Measurements from ENCODE around the gene ECD.

ECD gene

DNA sequence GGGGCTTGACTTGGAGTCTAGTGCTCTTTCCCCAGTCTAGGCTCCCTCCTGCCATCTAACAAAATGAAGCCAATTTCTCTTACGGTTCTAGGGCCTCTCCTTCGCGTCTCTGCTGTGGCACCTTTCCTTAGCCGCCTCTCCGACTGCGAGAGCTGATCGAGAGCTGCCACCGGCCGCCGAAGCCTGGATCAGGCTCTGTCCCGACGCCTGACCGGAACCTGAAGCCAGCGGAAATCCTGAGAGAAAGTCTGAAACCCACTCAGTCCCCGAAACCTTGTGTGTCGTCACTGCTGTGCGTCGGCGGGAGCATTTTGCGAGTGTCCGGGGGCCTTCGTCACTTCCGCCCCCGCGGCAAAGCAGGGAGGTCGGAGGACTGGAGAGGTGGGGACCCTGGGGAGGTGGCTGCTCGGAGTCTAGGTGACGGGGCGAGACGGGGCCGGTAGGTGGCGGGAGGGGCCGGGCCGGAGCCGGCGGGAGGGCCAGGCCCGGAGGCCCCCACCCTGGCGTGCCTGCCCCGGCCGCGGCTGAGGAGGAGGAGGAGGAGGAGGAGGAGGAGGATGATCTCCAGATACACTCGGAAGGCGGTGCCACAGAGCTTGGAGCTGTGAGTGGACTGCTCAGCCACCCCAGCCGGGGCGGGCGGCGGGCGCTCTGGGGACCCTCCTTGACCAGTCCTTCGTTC, at the start of gene ECD, which contains the start of gene FAM149B1:
Gene ECD (minus strand): TSS at position 226 of the 682 bp plus-strand sequence. CDS start 4,071 bp downstream, outside the sequence.
Gene FAM149B1 (plus strand): TSS at position 337 of the 682 bp plus-strand sequence. CDS start 221 bp downstream, at position 558.
- in situ Hi-C loops (cut with HindIII; ENCODE audit: low sequenced_read_pairs): no loop called here
- TF ChIP-seq CTCF (IDR thresholded peaks at IDR 0.05; ENCODE audit: low read depth, low read length, missing control alignments): no peak
- DNase-seq (ENCODE audit: low read depth): peak; percentile 87
- peak within 1 kb of the TSS; percentile 74 for H3K4me3 ChIP-seq (ENCODE audit: low read depth, low read length)

DNA sequence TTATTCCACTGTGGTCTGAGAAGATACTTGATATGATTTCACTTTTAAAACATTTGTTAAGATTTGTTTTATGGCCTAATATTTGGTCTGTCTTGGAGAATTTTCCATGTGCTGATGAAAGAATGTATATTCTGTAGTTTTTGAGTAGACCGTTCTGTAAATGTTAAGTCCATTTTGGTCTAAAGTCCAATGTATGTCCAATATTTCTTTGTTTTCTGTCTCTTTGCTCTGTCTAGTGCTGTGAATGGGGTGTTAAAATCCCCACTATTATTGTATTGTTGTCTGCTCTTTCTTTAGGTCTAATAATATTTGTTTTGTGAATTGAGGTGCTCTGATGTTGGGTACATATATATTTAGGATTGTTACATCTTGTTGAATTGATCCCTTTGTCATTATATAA, 47.9 kb upstream of the ECD start:
- TF ChIP-seq CTCF (IDR thresholded peaks at IDR 0.05; ENCODE audit: low read depth, low read length, missing control alignments): no peak
- in situ Hi-C loops (cut with HindIII; ENCODE audit: low sequenced_read_pairs): no loop called here
- H3K4me3 ChIP-seq (ENCODE audit: low read depth, low read length): no peak overlapping the region
- DNase-seq (ENCODE audit: low read depth): no peak

GRCh38 chr10:73211106-73211811, 43.5 kb upstream of the ECD start:
- no peak for TF ChIP-seq CTCF (IDR thresholded peaks at IDR 0.05; ENCODE audit: low read depth, low read length, missing control alignments)
- in situ Hi-C loops (cut with HindIII; ENCODE audit: low sequenced_read_pairs): no loop called here
- no peak overlapping the region for H3K4me3 ChIP-seq (ENCODE audit: low read depth, low read length)
- DNase-seq (ENCODE audit: low read depth): no peak

DNA sequence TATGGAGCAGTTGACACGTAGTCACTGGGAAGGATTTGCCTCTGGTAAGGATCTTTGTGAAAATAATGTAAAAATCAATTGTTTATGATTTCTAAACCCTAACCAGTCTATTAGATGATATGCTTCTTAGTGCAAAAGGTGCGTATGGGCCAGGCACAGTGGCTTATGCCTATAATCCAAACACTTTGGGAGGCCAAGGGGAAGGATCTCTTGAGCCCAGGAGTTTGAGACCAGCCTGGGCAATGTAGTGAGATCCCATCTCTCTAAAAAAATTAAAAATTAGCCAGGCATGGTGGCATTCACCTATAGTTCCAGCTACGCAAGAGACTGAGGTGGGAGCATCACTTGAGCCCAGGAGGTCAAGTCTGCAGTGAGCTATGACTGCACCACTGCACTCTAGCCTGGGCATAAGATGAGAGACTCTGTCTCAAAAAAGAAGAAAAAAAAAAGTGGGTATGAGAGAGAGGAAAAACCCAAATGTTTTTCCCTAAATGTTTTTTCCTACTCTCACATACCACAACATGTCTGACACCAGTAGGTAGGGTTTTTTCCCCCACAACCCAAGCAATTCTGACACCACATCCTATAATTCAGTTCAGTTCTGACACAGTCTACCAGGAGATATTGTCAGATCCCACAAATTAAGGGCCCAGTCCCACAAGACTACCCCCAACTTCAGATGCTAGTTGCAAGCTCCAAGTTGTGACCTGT, 42.7 kb upstream of the ECD start:
- DNase-seq (ENCODE audit: low read depth): no peak
- in situ Hi-C loops (cut with HindIII; ENCODE audit: low sequenced_read_pairs): no loop called here
- H3K4me3 ChIP-seq (ENCODE audit: low read depth, low read length): no peak overlapping the region
- no peak for TF ChIP-seq CTCF (IDR thresholded peaks at IDR 0.05; ENCODE audit: low read depth, low read length, missing control alignments)

DNA sequence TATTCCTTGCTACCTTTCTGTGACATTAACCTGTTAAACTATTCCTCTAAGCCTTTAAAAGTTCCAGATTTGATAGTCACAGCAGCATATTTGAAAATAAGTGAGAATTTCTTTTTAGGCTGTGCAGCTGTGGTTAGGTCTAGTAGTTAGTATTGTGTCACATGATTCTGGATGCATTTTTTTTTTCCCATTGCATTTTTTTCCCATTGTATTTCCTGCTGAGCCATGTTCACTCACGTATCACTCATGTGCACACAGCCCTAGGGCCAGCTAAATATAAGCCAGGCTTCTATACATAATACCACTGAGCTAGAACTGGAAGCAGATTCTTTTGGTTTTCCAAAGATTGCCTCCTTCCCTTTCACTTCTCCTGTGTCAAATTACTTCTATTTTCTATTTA, 41.9 kb upstream of the ECD start:
- DNase-seq (ENCODE audit: low read depth): peak; percentile 13
- in situ Hi-C loops (cut with HindIII; ENCODE audit: low sequenced_read_pairs): no loop called here
- TF ChIP-seq CTCF (IDR thresholded peaks at IDR 0.05; ENCODE audit: low read depth, low read length, missing control alignments): no peak
- no peak overlapping the region for H3K4me3 ChIP-seq (ENCODE audit: low read depth, low read length)

DNA sequence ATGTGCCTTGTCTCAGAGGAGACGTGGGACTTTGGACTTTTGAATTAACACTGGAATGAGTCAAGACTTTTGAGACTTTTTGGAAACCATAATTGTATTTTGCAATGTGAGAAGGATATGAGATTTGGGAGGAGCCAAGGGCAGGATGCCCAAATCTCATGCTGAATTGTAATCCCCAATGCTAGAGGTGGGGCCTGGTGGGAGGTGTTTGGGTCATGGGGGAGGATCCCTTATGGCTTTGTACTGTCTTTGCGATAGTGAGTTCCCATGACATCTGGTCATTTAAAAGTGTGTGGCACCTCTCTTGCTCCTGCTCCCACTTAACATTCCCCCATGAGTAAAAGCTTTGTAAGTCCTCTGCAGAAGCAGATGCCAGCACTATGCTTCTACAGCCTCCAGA, 40.1 kb upstream of the ECD start:
- H3K4me3 ChIP-seq (ENCODE audit: low read depth, low read length): no peak overlapping the region
- no peak for DNase-seq (ENCODE audit: low read depth)
- no peak for TF ChIP-seq CTCF (IDR thresholded peaks at IDR 0.05; ENCODE audit: low read depth, low read length, missing control alignments)
- in situ Hi-C loops (cut with HindIII; ENCODE audit: low sequenced_read_pairs): no loop called here
